Pancreas (tissue), 10 donors: ENCODE data around the gene ASB16. TPM values are rescaled to one million over a fixed set of nuclear protein-coding genes. Genes with fewer than 3 reads are reported as not detected.

Source experiments
- ATAC-seq, 4 donors: fragments of 200-7000 bp; cut with Tn5 transposase; one replicate each; pipeline versions ENCODE4 v1.8.0 to v1.9.1; 2020; ENCODE audit warnings: mild to moderate bottlenecking in 4 of 4, moderate library complexity in 4 of 4
- DNase-seq, 6 donors: peaks; one replicate each; pipeline ENCODE4 v3.0.0-alpha.2; 2020
- FAIRE-seq: peaks from 2 replicates; lab custom pipeline; 2012; peaks lifted over from hg19 to GRCh38; lab: Jason Lieb, UNC
- H3K27ac ChIP-seq, 4 donors: fragments of 200-600 bp; sonication (generic); 1 replicate in 3 of 4; 2 replicates in 1 of 4; pipeline versions ENCODE4 v1.5.0 to v1.8.0; 2020
- H3K27me3 ChIP-seq, 4 donors: fragments of 200-600 bp; one replicate each; pipeline ENCODE4 v1.8.0; 2021
- H3K36me3 ChIP-seq, 3 donors: fragments of 200-600 bp; sonication (generic) in 1 of 3; one replicate each; pipeline versions ENCODE4 v1.5.0 to v1.8.0; 2020 to 2021
- H3K4me1 ChIP-seq, 3 donors: fragments of 200-600 bp; one replicate each; pipeline ENCODE4 v1.8.0; 2021
- H3K4me3 ChIP-seq, 4 donors: fragments of 200-600 bp; sonication (generic) in 2 of 4; one replicate each; pipeline versions ENCODE4 v1.5.0 to v1.8.0; 2020 to 2021
- H3K9me3 ChIP-seq, 4 donors: fragments of 200-600 bp; one replicate each; pipeline ENCODE4 v1.8.0; 2021
- CTCF ChIP-seq, 4 donors: fragments of 200-600 bp; sonication (generic) in 3 of 4; IDR thresholded peaks; one replicate each; pipeline versions ENCODE4 v1.5.0 to v1.8.0; 2021; ENCODE audit warnings: antibody characterized with exemption in 4 of 4
- WGBS, 2 donors: extraction: QIAGEN DNeasy Blood & Tissue Kit; methylation state at CpG; one replicate each; pipeline ENCODE4 v1.1.7; 2013; 5-methylcytosine and 5-hydroxymethylcytosine counted together
- intact Hi-C, 3 donors: fragments of 100-400 bp; cut with DNase I; formaldehyde crosslinking; loops; one replicate each; pipeline versions ENCODE4 v1.11.1 to v1.14.2; 2022
- polyA plus RNA-seq, 2 donors: library from polyadenylated mRNA; stranded (reverse); fragments of 200-250 nt; gene quantifications; one replicate each; pipeline ENCODE4 v1.2.3, GENCODE V29; 2013
- total RNA-seq, 6 donors: library from RNA; stranded (reverse); fragmentation: NEBNext Ultra II Directional in 4 of 6; extraction: Animal tissue kit (Norgen Biotek cat#: 25700) in 4 of 6; gene quantifications; one replicate each; pipeline versions ENCODE4 v1.2.1 to v1.2.4, GENCODE V29; 2021 to 2023
- donor health status: healthy with polysubstance abuse.
- donor health status: DM: no; HTN: no; CAD: no; lungs with moderate emphysema.
- donor health status: DM: no; HTN: no; CAD: no.
- donor health status: control.
- donor health status: control.
- donor health status: Bipolar disorder and iron deficiency.
- donor health status: DM: yes; HTN: yes; CAD: no.
- donor health status: DM: no; HTN: no; CAD: no.
- donor health status: DM: no; HTN: no; CAD: no.
- donor health status: DM: yes; HTN: yes; CAD: no.

Gene ASB16
- total and polyA plus RNA-seq, 8 donors = 1.1 to 3.9 (median 2.3) TPM

GRCh38 chr17:44219108-44219615 is 48.7 kb downstream of the ASB16 start:
- peak in 3 of 4 donors; percentile 13 to 45 (median 15) for TF ChIP-seq CTCF (IDR thresholded peaks at IDR 0.05)
- WGBS, 2 donors = 1% methylated on average over 38 to 73 of the region's 73 CpGs
- Histone ChIP-seq H3K4me1 (peaks cover 9 to 28% (median 23%) of the 10 kb centered on the region in 3 donors), H3K4me3 (peak overlapping the region; percentile 57 to 95 (median 88)), H3K27me3 (no peaks in the 10 kb centered on the region), H3K27ac (peak overlapping the region; percentile 93 to 98 (median 97)), H3K36me3 (peaks cover 0 to 24% (median 17%) of the 10 kb centered on the region in 3 donors), H3K9me3 (no peaks in the 10 kb centered on the region)
- intact Hi-C loops = loop anchor here in 1 of 3 donors (10.0 kb wide), 1 partner anchor 106 kb away; the partner anchor contains the start of gene SLC25A39
- peak; percentile 9 to 55 (median 26) for ATAC-seq
- DNase-seq = peak in 5 of 6 donors; percentile 73 to 91 (median 81)
- FAIRE-seq = no peak

- Histone ChIP-seq H3K4me3 (peak within 1 kb of the TSS; percentile 57 to 95 (median 88)), H3K27me3 (no peaks in the 10 kb centered on the region), H3K36me3 (peaks cover 0 to 18% (median 11%) of the 10 kb centered on the region in 3 donors), H3K4me1 (peaks cover 12 to 28% (median 23%) of the 10 kb centered on the region in 3 donors), H3K27ac (peak within 1 kb of the TSS; percentile 93 to 98 (median 97)), H3K9me3 (no peaks in the 10 kb centered on the region)
- intact Hi-C loops = loop anchor here in 1 of 3 donors (10.0 kb wide), 1 partner anchor 105 kb away; the partner anchor contains the start of gene SLC25A39
- WGBS, 2 donors = 1% methylated on average over 19 to 75 of the region's 76 CpGs
- ATAC-seq (peak; percentile 5 to 33 (median 14)), DNase-seq (peak; percentile 76 to 88 (median 80)), FAIRE-seq (no peak)
- TF ChIP-seq CTCF (IDR thresholded peaks at IDR 0.05) = no peak
These were observed 49.2 kb downstream of the ASB16 start, which contains the start of gene UBTF for GRCh38 chr17:44219616-44220212. Gene UBTF, minus strand, starts transcription at chr17:44219675. Its CDS starts 1,446 bp downstream, at chr17:44218229.

GRCh38 chr17:44220213-44221083 is 49.9 kb downstream of the ASB16 start:
- no peak for TF ChIP-seq CTCF (IDR thresholded peaks at IDR 0.05)
- no peaks in the 10 kb centered on the region for H3K27me3 ChIP-seq
- H3K4me3 ChIP-seq = peak overlapping the region; percentile 57 to 95 (median 88)
- H3K27ac ChIP-seq = peak overlapping the region; percentile 93 to 98 (median 97)
- ATAC-seq = peak; percentile 22 to 37 (median 23)
- peaks cover 12 to 28% (median 23%) of the 10 kb centered on the region in 3 donors for H3K4me1 ChIP-seq
- intact Hi-C loops = no loop called here
- peak; percentile 55 to 84 (median 72) for DNase-seq
- peaks cover 0 to 11% (median 8%) of the 10 kb centered on the region in 3 donors for H3K36me3 ChIP-seq
- H3K9me3 ChIP-seq = no peaks in the 10 kb centered on the region
- no peak for FAIRE-seq
- WGBS, 2 donors = 0% methylated on average over 79 to 108 of the region's 108 CpGs

- WGBS, 2 donors = 0 to 1% methylated on average over 51 to 54 of the region's 54 CpGs
- peaks cover 12 to 28% (median 23%) of the 10 kb centered on the region in 3 donors for H3K4me1 ChIP-seq
These were observed 50.8 kb downstream of the ASB16 start for GRCh38 chr17:44221084-44221861.

More at GRCh38 chr17:44221084-44221861, 50.8 kb downstream of the ASB16 start:
- DNase-seq (peak; percentile 76 to 91 (median 80)), ATAC-seq (peak; percentile 26 to 40 (median 39)), FAIRE-seq (no peak)
- Histone ChIP-seq H3K27ac (peak overlapping the region; percentile 93 to 98 (median 97)), H3K36me3 (peaks cover 0 to 3% (median 2%) of the 10 kb centered on the region in 3 donors), H3K4me3 (peak overlapping the region; percentile 45 to 95 (median 88)), H3K9me3 (no peaks in the 10 kb centered on the region), H3K27me3 (no peaks in the 10 kb centered on the region)
- TF ChIP-seq CTCF (IDR thresholded peaks at IDR 0.05) = no peak
- intact Hi-C loops = no loop called here
